Stomach (tissue), 9 donors: Measurements from ENCODE around the gene ARPIN. TPM values are rescaled to one million over a fixed set of nuclear protein-coding genes. Genes with fewer than 3 reads are reported as not detected.
"Not testable (repeated sequence)": the region's sequence is repeated elsewhere in the genome, so short reads cannot be mapped to it uniquely, and the experiment has no call there.

Experiments used
- DNase-seq, 2 donors: peaks; one replicate each; pipeline versions ENCODE4 v3.0.0 to v3.0.0-alpha.2; 2013 to 2019
- H3K27ac ChIP-seq, 5 donors: fragments of 200-600 bp in 4 of 5; sonication (generic) in 4 of 5; one replicate each; pipeline ENCODE4 v1.5.1; 2013 to 2019; ENCODE audit warnings: mild to moderate bottlenecking in 1 of 5, moderate library complexity in 1 of 5
- H3K27me3 ChIP-seq, 3 donors: fragments of 200-600 bp; sonication (generic); one replicate each; pipeline ENCODE4 v1.5.1; 2017 to 2019; ENCODE audit warnings: mixed run types in 1 of 3
- H3K36me3 ChIP-seq, 4 donors: fragments of 200-600 bp; sonication (generic); 1 replicate in 3 of 4; 2 replicates in 1 of 4; pipeline ENCODE4 v1.5.1; 2016 to 2019
- H3K4me1 ChIP-seq, 4 donors: fragments of 200-600 bp; sonication (generic); one replicate each; pipeline ENCODE4 v1.5.1; 2016 to 2019
- H3K4me3 ChIP-seq, 4 donors: fragments of 200-600 bp; sonication (generic) in 3 of 4; one replicate each; pipeline ENCODE4 v1.5.1; 2016 to 2019; ENCODE audit warnings: mild to moderate bottlenecking in 1 of 4
- H3K9me3 ChIP-seq, 4 donors: fragments of 200-600 bp; sonication (generic); one replicate each; pipeline ENCODE4 v1.5.1; 2016 to 2019
- CTCF ChIP-seq, 7 experiments: fragments of 450-650 bp in 4 of 7; fragments of 200-600 bp in 3 of 7; sonication (generic) in 3 of 7; IDR thresholded peaks; one replicate each; pipeline ENCODE4 v1.5.1; 2016 to 2019; ENCODE audit warnings: antibody characterized with exemption in 7 of 7, control low read depth in 2 of 7, mild to moderate bottlenecking in 1 of 7
- EP300 ChIP-seq: sonication (generic); formaldehyde crosslinking; IDR thresholded peaks from one replicate; pipeline ENCODE4 v1.6.1; 2017; ENCODE audit warnings: antibody characterized with exemption
- POLR2A ChIP-seq, 4 donors: fragments of 450-650 bp; IDR thresholded peaks; one replicate each; pipeline ENCODE4 v1.6.1; 2016; ENCODE audit warnings: antibody characterized with exemption in 4 of 4, control low read depth in 2 of 4, mild to moderate bottlenecking in 1 of 4, moderate library complexity in 1 of 4
- POLR2AphosphoS5 ChIP-seq, 3 donors: sonication (generic); formaldehyde crosslinking; IDR thresholded peaks; one replicate each; pipeline ENCODE4 v1.6.1; 2016; ENCODE audit warnings: antibody characterized with exemption in 3 of 3
- WGBS, 5 donors: extraction: QIAGEN DNeasy Blood & Tissue Kit in 3 of 5; methylation state at CpG; one replicate each; pipeline versions ENCODE4 v1.1.5 to v1.1.7; 2013 to 2018; 5-methylcytosine and 5-hydroxymethylcytosine counted together
- intact Hi-C: fragments of 100-400 bp; cut with DNase I; formaldehyde crosslinking; loops from one replicate; pipeline ENCODE4 v1.15.1; 2023; ENCODE audit warnings: low total_unique reads
- polyA plus RNA-seq, 3 donors: library from polyadenylated mRNA; stranded (reverse); fragments of 200-250 nt; gene quantifications; one replicate each; pipeline ENCODE4 v1.2.3, GENCODE V29; 2013
- total RNA-seq, 5 donors: library from RNA; depleted of rRNA; stranded (reverse); fragments of >200 nt; gene quantifications; one replicate each; pipeline versions ENCODE4 v1.1.0 to v1.2.3, GENCODE V29; 2014 to 2016
- donor health status: healthy with polysubstance abuse.
- donor health status: Bipolar disorder and iron deficiency.
- donor health status: healthy.

ARPIN gene
- total and polyA plus RNA-seq, 8 donors = 1.2 to 24.8 (median 12.7) TPM

- DNase-seq = peak in 1 of 2 donors; percentile 70
- Histone ChIP-seq H3K9me3 (no peaks in the 10 kb centered on the region), H3K27ac (no peak overlapping the region), H3K4me3 (no peak overlapping the region), H3K27me3 (no peaks in the 10 kb centered on the region), H3K4me1 (peaks cover 7 to 38% (median 23%) of the 10 kb centered on the region in 4 donors), H3K36me3 (peaks cover 40 to 58% (median 53%) of the 10 kb centered on the region in 4 donors)
- TF ChIP-seq EP300 = no peak
- peak in 2 of 7 experiments; percentile 10 to 17 for TF ChIP-seq CTCF (IDR thresholded peaks at IDR 0.05)
- WGBS, 5 donors = 35 to 57% (median 50%) methylated on average over 4 of the region's 4 CpGs
- intact Hi-C loops = no loop called here
Observed at GRCh38 chr15:89888214-89888804, 24.4 kb downstream of the ARPIN start.

- Histone ChIP-seq H3K4me3 (no peak overlapping the region), H3K27ac (no peak overlapping the region), H3K36me3 (peaks cover 42 to 85% (median 78%) of the 10 kb centered on the region in 4 donors), H3K9me3 (no peaks in the 10 kb centered on the region), H3K27me3 (no peaks in the 10 kb centered on the region), H3K4me1 (peaks cover 0 to 11% (median 4%) of the 10 kb centered on the region in 4 donors)
- WGBS, 5 donors = 94 to 97% (median 96%) methylated on average over 2 of the region's 2 CpGs
- TF ChIP-seq POLR2A (IDR thresholded peaks at IDR 0.05) = no peak
- TF ChIP-seq EP300 = no peak
- TF ChIP-seq POLR2AphosphoS5 (IDR thresholded peaks at IDR 0.05) = no peak
- TF ChIP-seq CTCF (IDR thresholded peaks at IDR 0.05) = no peak
- no peak for DNase-seq
- intact Hi-C loops = no loop called here
Observed at GRCh38 chr15:89885611-89886010, 27.1 kb downstream of the ARPIN start.

- H3K9me3 ChIP-seq, H3K4me1 ChIP-seq, DNase-seq, intact Hi-C loops, H3K4me3 ChIP-seq, H3K27me3 ChIP-seq, H3K27ac ChIP-seq: not testable (repeated sequence)
- WGBS, 5 donors = 60 to 84% (median 65%) methylated on average over 3 of the region's 3 CpGs
- H3K36me3 ChIP-seq = peaks cover 44 to 89% (median 82%) of the 10 kb centered on the region in 4 donors
Observed at GRCh38 chr15:89885179-89885578, 27.6 kb downstream of the ARPIN start.

GRCh38 chr15:89883518-89883917, 29.2 kb downstream of the ARPIN start:
- TF ChIP-seq POLR2AphosphoS5 (IDR thresholded peaks at IDR 0.05) (no peak), POLR2A (IDR thresholded peaks at IDR 0.05) (no peak), CTCF (IDR thresholded peaks at IDR 0.05) (no peak), EP300 (no peak)
- no peaks in the 10 kb centered on the region for H3K27me3 ChIP-seq
- H3K4me3 ChIP-seq = no peak overlapping the region
- WGBS, 5 donors = 40 to 71% (median 58%) methylated on average over 1 of the region's 1 CpG
- intact Hi-C loops = no loop called here
- peaks cover 0 to 7% (median 0%) of the 10 kb centered on the region in 4 donors for H3K4me1 ChIP-seq
- DNase-seq = no peak
- H3K36me3 ChIP-seq = peaks cover 40 to 100% (median 91%) of the 10 kb centered on the region in 4 donors
- no peak overlapping the region for H3K27ac ChIP-seq
- no peaks in the 10 kb centered on the region for H3K9me3 ChIP-seq

GRCh38 chr15:89880727-89881126, 32.0 kb downstream of the ARPIN start:
- WGBS, 5 donors = 36 to 45% (median 40%) methylated on average over 1 of the region's 1 CpG
- intact Hi-C loops = no loop called here
- peaks cover 29 to 100% (median 91%) of the 10 kb centered on the region in 4 donors for H3K36me3 ChIP-seq

More at GRCh38 chr15:89880727-89881126, 32.0 kb downstream of the ARPIN start:
- no peak for DNase-seq
- TF ChIP-seq CTCF (IDR thresholded peaks at IDR 0.05) (no peak), EP300 (no peak)
- H3K27ac ChIP-seq = no peak overlapping the region
- no peaks in the 10 kb centered on the region for H3K27me3 ChIP-seq
- H3K9me3 ChIP-seq = no peaks in the 10 kb centered on the region
- H3K4me3 ChIP-seq = no peak overlapping the region
- H3K4me1 ChIP-seq = no peaks in the 10 kb centered on the region
